ENCODE data around the gene LRMDA. TPM values are rescaled to one million over a fixed set of nuclear protein-coding genes. Genes with fewer than 3 reads are reported as not detected.

The LRMDA gene
- total RNA-seq, 1 experiment from 2014 or later = 4.8 TPM

- no peaks in the 10 kb centered on the region for H3K79me2 ChIP-seq (ENCODE audit: insufficient read depth, low read length)
- no peaks in the 10 kb centered on the region for H4K20me1 ChIP-seq (ENCODE audit: insufficient read depth)
- ATAC-seq = no peak
- intact Hi-C loops (cut with micrococcal nuclease) = no loop called here
- TF ChIP-seq FOSL1 (IDR thresholded peaks at IDR 0.05; ENCODE audit: low read depth) (no peak), CBX3 (IDR thresholded peaks at IDR 0.05; ENCODE audit: low read depth) (no peak), ZFX (IDR thresholded peaks at IDR 0.05) (no peak), SP1 (IDR thresholded peaks at IDR 0.05; ENCODE audit: low read depth) (no peak), ATF3 (IDR thresholded peaks at IDR 0.05) (no peak), ZBTB33 (IDR thresholded peaks at IDR 0.05; ENCODE audit: extremely low read depth, insufficient replicate concordance, low read length) (no peak), SRF (IDR thresholded peaks at IDR 0.05; ENCODE audit: low read depth) (no peak), SIN3A (IDR thresholded peaks at IDR 0.05; ENCODE audit: low read depth) (no peak), ZNF274 (IDR thresholded peaks at IDR 0.05; ENCODE audit: low read depth, low read length) (no peak), CEBPB (IDR thresholded peaks at IDR 0.05; ENCODE audit: low read depth) (no peak), POLR2AphosphoS5 (IDR thresholded peaks at IDR 0.05; ENCODE audit: low read depth, low read length) (no peak), JUND (IDR thresholded peaks at IDR 0.05) (no peak), RAD21 (IDR thresholded peaks at IDR 0.05; ENCODE audit: low read depth) (no peak)
- ChIA-PET RAD21 (ENCODE audit: low non-redundant PET in 1 of 2, low total read pairs in 2 of 2, uncharacterized antibody in 2 of 2, unreplicated experiment in 2 of 2) (no interaction called here), CTCF (no interaction called here), POLR2A (no interaction called here)
- no peak overlapping the region for H2AFZ ChIP-seq (ENCODE audit: low read depth, low read length, poor library complexity, severe bottlenecking)
- no peak overlapping the region for H3K4me3 ChIP-seq (replicated peaks in 1 of 2; ENCODE audit: low read depth in 1 of 2, low read length in 2 of 2)
- H3K9me3 ChIP-seq (ENCODE audit: control insufficient read depth in 1 of 2, insufficient read depth in 1 of 2, low read depth in 1 of 2, low read length in 2 of 2) = no peaks in the 10 kb centered on the region
- no peak overlapping the region for H3K4me2 ChIP-seq (ENCODE audit: low read length)
- H3K4me1 ChIP-seq (ENCODE audit: control insufficient read depth in 1 of 2, insufficient read depth in 2 of 2, low read length in 2 of 2) = no peaks in the 10 kb centered on the region; a peak in 1 of 4 replicates
- H3K9ac ChIP-seq (ENCODE audit: low read length) = no peak overlapping the region
- peaks cover 3% of the 10 kb centered on the region; the same call in 1 of the 2 replicates for H3K27me3 ChIP-seq (ENCODE audit: insufficient read depth, low read length)
- BruUV-seq (replicated peaks) = no TSS peak
- H3K36me3 ChIP-seq (ENCODE audit: control insufficient read depth in 1 of 2, insufficient read depth in 2 of 2, low read length in 2 of 2) = no peaks in the 10 kb centered on the region
- no peak for DNase-seq (ENCODE audit: low read depth, low spot score)
- H3K27ac ChIP-seq (ENCODE audit: low read depth, low read length) = no peak overlapping the region
- no peaks in the 10 kb centered on the region for H3K9me2 ChIP-seq (ENCODE audit: insufficient read depth)
These were observed 113.7 kb downstream of the LRMDA start for GRCh38 chr10:75544993-75545706.

Data from HCT116 (cell line).